ENCODE measurements around the gene HECTD1. TPM values are rescaled to one million over a fixed set of nuclear protein-coding genes. Genes with fewer than 3 reads are reported as not detected.

Gene HECTD1
- polyA plus RNA-seq, 1 of the 3 experiments (the other 2 are of a cell fraction) = 43.2 TPM

DNA sequence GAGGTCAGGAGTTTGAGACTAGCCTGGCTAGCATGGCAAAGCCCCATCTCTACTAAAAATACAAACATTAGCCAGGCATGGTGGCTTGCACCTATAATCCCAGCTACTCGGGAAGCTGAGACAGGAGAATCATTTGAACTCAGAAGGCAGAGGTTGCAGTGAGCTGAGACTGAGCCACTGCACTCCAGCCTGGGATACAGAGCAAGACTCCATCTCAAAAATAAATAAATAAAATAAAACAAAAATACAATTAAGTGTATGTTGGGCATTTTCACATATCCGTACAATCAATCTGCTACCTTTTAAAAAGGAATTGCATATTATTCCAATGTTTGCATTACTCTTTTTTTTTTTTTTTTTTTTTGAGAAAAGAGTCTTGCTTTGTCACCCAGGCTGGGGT lies 47.7 kb upstream of the HECTD1 start:
- ChIA-PET CTCF (no interaction called here), POLR2A (no interaction called here)
- Histone ChIP-seq H2AFZ (ENCODE audit: low read depth) (no peak overlapping the region), H3K27me3 (ENCODE audit: insufficient read depth) (no peaks in the 10 kb centered on the region), H3K79me2 (ENCODE audit: insufficient read depth) (no peaks in the 10 kb centered on the region), H3K9me3 (no peaks in the 10 kb centered on the region), H3K4me1 (ENCODE audit: control insufficient read depth in 1 of 2, insufficient read depth in 2 of 2, low read depth in 1 of 2, low read length in 1 of 2) (no peaks in the 10 kb centered on the region), H3F3A (replicated peaks; ENCODE audit: insufficient read depth) (no peaks in the 10 kb centered on the region), H3K9ac (no peak overlapping the region), H3K9me2 (no peaks in the 10 kb centered on the region), H3K4me2 (no peak overlapping the region), H3K4me3 (ENCODE audit: low read depth in 2 of 2, low read length in 1 of 2) (no peak overlapping the region), H3K36me3 (replicated peaks in 1 of 2; ENCODE audit: control insufficient read depth in 1 of 2, insufficient read depth in 2 of 2, low read length in 1 of 2) (no peaks in the 10 kb centered on the region), H3K27ac (ENCODE audit: low read depth in 2 of 2, low read length in 1 of 2) (no peak overlapping the region), H4K20me1 (ENCODE audit: insufficient read depth) (no peaks in the 10 kb centered on the region)
- WGBS (ENCODE audit: low lambda C conversion rate) = 82% methylated on average over 2 of the region's 2 CpGs
- no peak for DNase-seq
- TF ChIP-seq RAD21 (IDR thresholded peaks at IDR 0.05; ENCODE audit: low read length) (no peak), FOXM1 (IDR thresholded peaks at IDR 0.05; ENCODE audit: low read depth) (no peak), ELF1 (IDR thresholded peaks at IDR 0.05) (no peak)
- TF ChIP-seq, protein P1, sequence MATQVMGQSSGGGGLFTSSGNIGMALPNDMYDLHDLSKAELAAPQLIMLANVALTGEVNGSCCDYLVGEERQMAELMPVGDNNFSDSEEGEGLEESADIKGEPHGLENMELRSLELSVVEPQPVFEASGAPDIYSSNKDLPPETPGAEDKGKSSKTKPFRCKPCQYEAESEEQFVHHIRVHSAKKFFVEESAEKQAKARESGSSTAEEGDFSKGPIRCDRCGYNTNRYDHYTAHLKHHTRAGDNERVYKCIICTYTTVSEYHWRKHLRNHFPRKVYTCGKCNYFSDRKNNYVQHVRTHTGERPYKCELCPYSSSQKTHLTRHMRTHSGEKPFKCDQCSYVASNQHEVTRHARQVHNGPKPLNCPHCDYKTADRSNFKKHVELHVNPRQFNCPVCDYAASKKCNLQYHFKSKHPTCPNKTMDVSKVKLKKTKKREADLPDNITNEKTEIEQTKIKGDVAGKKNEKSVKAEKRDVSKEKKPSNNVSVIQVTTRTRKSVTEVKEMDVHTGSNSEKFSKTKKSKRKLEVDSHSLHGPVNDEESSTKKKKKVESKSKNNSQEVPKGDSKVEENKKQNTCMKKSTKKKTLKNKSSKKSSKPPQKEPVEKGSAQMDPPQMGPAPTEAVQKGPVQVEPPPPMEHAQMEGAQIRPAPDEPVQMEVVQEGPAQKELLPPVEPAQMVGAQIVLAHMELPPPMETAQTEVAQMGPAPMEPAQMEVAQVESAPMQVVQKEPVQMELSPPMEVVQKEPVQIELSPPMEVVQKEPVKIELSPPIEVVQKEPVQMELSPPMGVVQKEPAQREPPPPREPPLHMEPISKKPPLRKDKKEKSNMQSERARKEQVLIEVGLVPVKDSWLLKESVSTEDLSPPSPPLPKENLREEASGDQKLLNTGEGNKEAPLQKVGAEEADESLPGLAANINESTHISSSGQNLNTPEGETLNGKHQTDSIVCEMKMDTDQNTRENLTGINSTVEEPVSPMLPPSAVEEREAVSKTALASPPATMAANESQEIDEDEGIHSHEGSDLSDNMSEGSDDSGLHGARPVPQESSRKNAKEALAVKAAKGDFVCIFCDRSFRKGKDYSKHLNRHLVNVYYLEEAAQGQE (IDR thresholded peaks at IDR 0.05; ENCODE audit: low read depth, low read length) = no peak
- TF ChIP-seq, protein P2, sequence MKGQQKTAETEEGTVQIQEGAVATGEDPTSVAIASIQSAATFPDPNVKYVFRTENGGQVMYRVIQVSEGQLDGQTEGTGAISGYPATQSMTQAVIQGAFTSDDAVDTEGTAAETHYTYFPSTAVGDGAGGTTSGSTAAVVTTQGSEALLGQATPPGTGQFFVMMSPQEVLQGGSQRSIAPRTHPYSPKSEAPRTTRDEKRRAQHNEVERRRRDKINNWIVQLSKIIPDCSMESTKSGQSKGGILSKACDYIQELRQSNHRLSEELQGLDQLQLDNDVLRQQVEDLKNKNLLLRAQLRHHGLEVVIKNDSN (IDR thresholded peaks at IDR 0.05; ENCODE audit: borderline replicate concordance, low read depth) = no peak

DNA sequence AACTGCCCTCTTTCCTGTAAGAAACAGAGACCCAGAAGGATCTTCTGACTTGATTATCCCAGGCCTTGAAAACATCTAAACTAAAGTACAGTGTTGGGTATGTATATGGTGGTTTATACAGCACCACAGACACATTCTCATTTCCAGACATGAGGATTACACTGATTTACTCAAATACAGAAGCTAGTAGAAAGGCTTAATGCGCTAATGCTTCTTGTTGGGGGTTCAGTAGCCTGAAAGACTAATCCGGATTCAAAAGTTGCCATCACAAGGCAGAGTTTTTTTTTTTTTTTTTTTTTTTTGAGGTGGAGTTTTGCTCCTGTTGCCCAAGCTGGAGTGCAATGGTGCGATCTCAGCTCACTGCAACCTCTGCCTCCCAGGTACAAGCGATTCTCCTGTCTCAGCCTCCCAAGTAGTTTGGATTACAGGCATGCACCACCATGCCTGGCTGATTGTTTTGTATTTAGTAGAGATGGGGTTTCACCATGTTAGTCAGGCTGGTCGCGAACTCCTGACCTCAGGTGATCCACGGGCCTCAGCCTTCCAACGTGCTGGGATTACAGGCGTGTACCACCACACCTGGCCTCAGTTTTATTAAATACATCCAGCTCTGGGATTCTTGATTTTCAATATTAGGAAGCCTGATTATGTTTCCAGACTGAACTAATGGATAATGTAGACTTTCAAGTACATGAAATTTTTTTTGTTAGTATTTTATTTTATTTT lies 46.3 kb upstream of the HECTD1 start:
- H3K27me3 ChIP-seq (ENCODE audit: insufficient read depth) = no peaks in the 10 kb centered on the region
- no peaks in the 10 kb centered on the region for H3K9me3 ChIP-seq
- 92% methylated on average over 9 of the region's 9 CpGs for WGBS (ENCODE audit: low lambda C conversion rate)
- no peaks in the 10 kb centered on the region for H3F3A ChIP-seq (replicated peaks; ENCODE audit: insufficient read depth)
- H3K9me2 ChIP-seq = no peaks in the 10 kb centered on the region
- CTCF ChIA-PET = no interaction called here
- no peak overlapping the region for H3K27ac ChIP-seq (ENCODE audit: low read depth in 2 of 2, low read length in 1 of 2)
- H3K9ac ChIP-seq = no peak overlapping the region
- H3K79me2 ChIP-seq (ENCODE audit: insufficient read depth) = no peaks in the 10 kb centered on the region
- no peaks in the 10 kb centered on the region for H3K36me3 ChIP-seq (replicated peaks in 1 of 2; ENCODE audit: control insufficient read depth in 1 of 2, insufficient read depth in 2 of 2, low read length in 1 of 2)
- TF ChIP-seq RXRA (IDR thresholded peaks at IDR 0.05; ENCODE audit: borderline replicate concordance, low read depth) = no peak
- H2AFZ ChIP-seq (ENCODE audit: low read depth) = no peak overlapping the region
- no peak overlapping the region for H3K4me2 ChIP-seq
- no peaks in the 10 kb centered on the region for H4K20me1 ChIP-seq (ENCODE audit: insufficient read depth)
- no peaks in the 10 kb centered on the region for H3K4me1 ChIP-seq (ENCODE audit: control insufficient read depth in 1 of 2, insufficient read depth in 2 of 2, low read depth in 1 of 2, low read length in 1 of 2)
- H3K4me3 ChIP-seq (ENCODE audit: low read depth in 2 of 2, low read length in 1 of 2) = no peak overlapping the region
- no peak for DNase-seq
- POLR2A ChIA-PET = no interaction called here

DNA sequence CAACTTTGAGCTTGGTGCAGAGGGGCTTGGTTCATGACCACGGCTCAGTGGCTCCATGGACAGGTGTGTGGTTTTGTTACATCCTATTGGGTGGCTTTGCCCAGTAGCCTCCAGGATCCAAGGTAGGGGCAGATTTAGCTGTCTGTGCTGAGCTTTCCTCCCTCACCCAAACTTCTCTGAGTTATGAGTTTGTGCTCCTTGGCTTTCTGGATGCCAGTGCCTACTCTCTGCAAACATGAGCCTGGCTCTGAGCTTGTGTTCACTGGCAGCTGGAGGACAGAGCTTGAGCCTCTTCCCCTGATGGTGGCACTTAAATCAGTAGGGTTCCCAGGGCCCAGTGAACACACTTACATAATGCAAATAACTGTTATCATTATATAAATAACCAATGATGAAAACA lies 45.3 kb upstream of the HECTD1 start:
- WGBS (ENCODE audit: low lambda C conversion rate) = 73% methylated on average over 1 of the region's 1 CpG
- no peak for TF ChIP-seq TAF1 (IDR thresholded peaks at IDR 0.05; ENCODE audit: borderline replicate concordance, low read depth, low read length)
- no peak for TF ChIP-seq EP300 (IDR thresholded peaks at IDR 0.05; ENCODE audit: borderline replicate concordance in 1 of 2, low read depth in 1 of 2, low read length in 1 of 2)
- TF ChIP-seq, protein P2 (IDR thresholded peaks at IDR 0.05; ENCODE audit: borderline replicate concordance, low read depth) = no peak
- TF ChIP-seq, protein P3, sequence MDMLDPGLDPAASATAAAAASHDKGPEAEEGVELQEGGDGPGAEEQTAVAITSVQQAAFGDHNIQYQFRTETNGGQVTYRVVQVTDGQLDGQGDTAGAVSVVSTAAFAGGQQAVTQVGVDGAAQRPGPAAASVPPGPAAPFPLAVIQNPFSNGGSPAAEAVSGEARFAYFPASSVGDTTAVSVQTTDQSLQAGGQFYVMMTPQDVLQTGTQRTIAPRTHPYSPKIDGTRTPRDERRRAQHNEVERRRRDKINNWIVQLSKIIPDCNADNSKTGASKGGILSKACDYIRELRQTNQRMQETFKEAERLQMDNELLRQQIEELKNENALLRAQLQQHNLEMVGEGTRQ (IDR thresholded peaks at IDR 0.05; ENCODE audit: borderline replicate concordance, low read depth, low read length) = no peak
- TF ChIP-seq SMC3 (IDR thresholded peaks at IDR 0.05; ENCODE audit: low read depth, low read length) = no peak
- Histone ChIP-seq H3K79me2 (ENCODE audit: insufficient read depth) (no peaks in the 10 kb centered on the region), H3K4me2 (no peak overlapping the region), H3K36me3 (replicated peaks in 1 of 2; ENCODE audit: control insufficient read depth in 1 of 2, insufficient read depth in 2 of 2, low read length in 1 of 2) (no peaks in the 10 kb centered on the region), H4K20me1 (ENCODE audit: insufficient read depth) (no peaks in the 10 kb centered on the region), H3K9ac (no peak overlapping the region), H2AFZ (ENCODE audit: low read depth) (no peak overlapping the region), H3F3A (replicated peaks; ENCODE audit: insufficient read depth) (no peaks in the 10 kb centered on the region), H3K4me1 (ENCODE audit: control insufficient read depth in 1 of 2, insufficient read depth in 2 of 2, low read depth in 1 of 2, low read length in 1 of 2) (no peaks in the 10 kb centered on the region), H3K27ac (ENCODE audit: low read depth in 2 of 2, low read length in 1 of 2) (no peak overlapping the region), H3K9me3 (no peaks in the 10 kb centered on the region), H3K9me2 (no peaks in the 10 kb centered on the region), H3K4me3 (ENCODE audit: low read depth in 2 of 2, low read length in 1 of 2) (no peak overlapping the region), H3K27me3 (ENCODE audit: insufficient read depth) (no peaks in the 10 kb centered on the region)
- ChIA-PET POLR2A (no interaction called here), CTCF (interaction anchor here (1.1 kb wide), 1 partner anchor 10 kb away, joined by 3 read pairs; no protein-coding TSS in a partner anchor)
- no peak for DNase-seq
